GM12874 (cell line): ENCODE results near the gene PROKR2.

Experiments
- TF ChIP-seq, protein P1 (sequence below): IDR thresholded peaks from 2 replicates; pipeline ENCODE4 v1.5.1; 2011; ENCODE audit warnings: low read depth, mild to moderate bottlenecking, control low read depth, low read length, moderate library complexity; ENCODE audit not compliant: insufficient read depth

PROKR2 gene

GRCh38 chr20:5282561-5282960, 34.2 kb downstream of the PROKR2 start:
- TF ChIP-seq, protein P1, sequence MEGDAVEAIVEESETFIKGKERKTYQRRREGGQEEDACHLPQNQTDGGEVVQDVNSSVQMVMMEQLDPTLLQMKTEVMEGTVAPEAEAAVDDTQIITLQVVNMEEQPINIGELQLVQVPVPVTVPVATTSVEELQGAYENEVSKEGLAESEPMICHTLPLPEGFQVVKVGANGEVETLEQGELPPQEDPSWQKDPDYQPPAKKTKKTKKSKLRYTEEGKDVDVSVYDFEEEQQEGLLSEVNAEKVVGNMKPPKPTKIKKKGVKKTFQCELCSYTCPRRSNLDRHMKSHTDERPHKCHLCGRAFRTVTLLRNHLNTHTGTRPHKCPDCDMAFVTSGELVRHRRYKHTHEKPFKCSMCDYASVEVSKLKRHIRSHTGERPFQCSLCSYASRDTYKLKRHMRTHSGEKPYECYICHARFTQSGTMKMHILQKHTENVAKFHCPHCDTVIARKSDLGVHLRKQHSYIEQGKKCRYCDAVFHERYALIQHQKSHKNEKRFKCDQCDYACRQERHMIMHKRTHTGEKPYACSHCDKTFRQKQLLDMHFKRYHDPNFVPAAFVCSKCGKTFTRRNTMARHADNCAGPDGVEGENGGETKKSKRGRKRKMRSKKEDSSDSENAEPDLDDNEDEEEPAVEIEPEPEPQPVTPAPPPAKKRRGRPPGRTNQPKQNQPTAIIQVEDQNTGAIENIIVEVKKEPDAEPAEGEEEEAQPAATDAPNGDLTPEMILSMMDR: no peak

GRCh38 chr20:5279661-5280060, 37.1 kb downstream of the PROKR2 start:
- TF ChIP-seq, protein P1: no peak

DNA sequence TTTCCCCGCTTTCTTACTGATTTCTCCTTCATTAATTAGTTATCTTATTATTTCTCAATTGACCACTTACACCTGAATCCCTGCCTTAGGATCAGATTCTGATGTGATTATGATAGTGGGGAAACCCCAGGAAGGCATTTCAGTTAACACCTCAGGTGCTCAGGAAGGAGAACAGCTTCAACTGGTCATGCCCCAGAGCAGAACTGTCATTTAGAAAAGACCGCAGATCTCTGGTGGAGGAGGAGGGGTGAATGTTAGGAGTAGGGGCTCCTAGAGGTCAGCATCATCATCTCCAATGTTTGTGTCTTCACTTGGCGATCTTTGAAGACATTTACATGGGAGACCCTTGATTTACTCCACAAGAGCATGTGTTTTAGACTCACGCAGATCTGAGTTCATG, 44.5 kb downstream of the PROKR2 start:
- TF ChIP-seq, protein P1: no peak

GRCh38 chr20:5270603-5271002, 46.2 kb downstream of the PROKR2 start:
- TF ChIP-seq, protein P1: no peak

DNA sequence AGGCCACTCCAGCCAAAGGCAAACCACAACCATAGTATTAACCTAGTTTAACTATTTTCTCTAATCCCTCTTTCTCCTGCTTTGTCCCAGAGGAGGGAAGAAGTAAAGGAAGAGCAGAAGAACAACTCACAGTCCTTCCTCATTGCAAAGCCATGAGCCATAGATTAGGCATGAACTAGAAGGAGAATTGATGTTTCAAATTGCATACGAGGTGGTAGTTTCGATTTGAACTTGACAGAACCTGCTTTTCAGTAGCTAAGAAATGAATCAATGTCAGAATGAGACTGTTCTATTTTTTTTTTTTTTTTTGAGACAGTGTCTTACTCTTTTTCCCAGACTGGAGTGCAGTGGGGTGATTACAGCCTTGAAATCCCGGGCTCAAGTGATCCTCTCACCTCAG, 48.3 kb downstream of the PROKR2 start:
- TF ChIP-seq, protein P1: no peak

DNA sequence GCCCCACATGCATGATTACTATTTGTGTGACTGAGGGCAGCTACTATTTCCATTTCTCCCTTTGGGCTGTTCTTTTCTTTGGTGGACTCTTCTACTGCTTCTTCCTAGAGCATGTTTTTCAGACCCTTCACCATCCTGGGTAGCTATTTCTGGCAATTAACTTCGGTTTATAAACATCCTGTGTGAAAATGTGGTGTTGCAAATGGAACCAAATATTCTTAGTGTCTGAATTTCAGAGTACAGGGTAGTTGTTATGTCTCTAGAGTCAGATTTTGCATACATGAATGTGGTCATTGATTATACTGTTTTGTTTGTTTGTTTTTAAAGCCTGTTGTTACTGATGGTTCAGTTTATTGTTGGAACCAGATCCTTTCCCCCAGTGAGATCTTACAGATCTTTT, 49.7 kb downstream of the PROKR2 start:
- TF ChIP-seq, protein P1: no peak
